HG03175 (cell line): ENCODE measurements around the gene NACAD.
"Not testable (repeated sequence)": the region's sequence is repeated elsewhere in the genome, so short reads cannot be mapped to it uniquely, and the experiment has no call there.

Experiments
- ATAC-seq: cut with Tn5 transposase; IDR thresholded peaks from one replicate; pipeline ENCODE4 v1.9.1; 2021; ENCODE audit warnings: mild to moderate bottlenecking, moderate library complexity; ENCODE audit not compliant: unreplicated experiment

Gene NACAD

DNA sequence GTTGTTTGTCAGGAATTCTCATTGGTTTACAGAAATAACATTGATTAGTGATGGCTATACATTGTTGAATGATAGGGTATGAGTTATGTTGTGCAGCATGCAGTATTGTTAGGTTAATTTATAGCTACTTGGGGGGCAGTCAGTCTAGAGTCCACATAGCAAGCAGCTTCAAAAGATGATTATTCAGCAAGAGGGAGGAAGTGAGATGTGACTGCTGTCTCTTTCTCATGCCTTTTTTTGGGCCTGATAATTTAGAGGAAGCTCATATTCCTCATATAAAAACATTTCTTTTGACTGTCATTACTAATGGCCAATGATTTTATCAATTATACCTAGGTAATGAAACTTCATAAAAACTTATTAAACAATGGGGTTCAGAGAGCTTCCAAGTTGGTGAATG lies 26.2 kb upstream of the NACAD start:
- ATAC-seq: no peak

DNA sequence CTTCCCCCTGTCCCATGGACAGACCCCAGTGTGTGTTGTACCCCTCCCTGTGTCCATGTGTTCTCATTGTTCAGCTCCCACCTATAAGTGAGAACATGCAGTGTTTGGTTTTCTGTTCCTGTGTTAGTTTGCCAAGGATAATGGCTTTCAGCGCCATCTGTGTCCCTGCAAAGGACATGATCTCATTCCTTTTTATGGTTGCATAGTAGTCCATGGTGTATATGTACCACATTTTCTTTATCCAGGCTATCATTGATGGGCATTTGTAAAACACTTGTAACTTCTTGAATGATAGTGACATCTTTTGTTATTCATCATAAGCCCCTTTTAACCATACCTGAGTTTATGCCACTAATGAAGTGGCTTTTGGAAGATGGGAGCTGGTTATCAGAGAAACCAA lies 25.5 kb upstream of the NACAD start:
- not testable (repeated sequence) for ATAC-seq

GRCh38 chr7:45112648-45113047 lies 23.9 kb upstream of the NACAD start:
- ATAC-seq: no peak

DNA sequence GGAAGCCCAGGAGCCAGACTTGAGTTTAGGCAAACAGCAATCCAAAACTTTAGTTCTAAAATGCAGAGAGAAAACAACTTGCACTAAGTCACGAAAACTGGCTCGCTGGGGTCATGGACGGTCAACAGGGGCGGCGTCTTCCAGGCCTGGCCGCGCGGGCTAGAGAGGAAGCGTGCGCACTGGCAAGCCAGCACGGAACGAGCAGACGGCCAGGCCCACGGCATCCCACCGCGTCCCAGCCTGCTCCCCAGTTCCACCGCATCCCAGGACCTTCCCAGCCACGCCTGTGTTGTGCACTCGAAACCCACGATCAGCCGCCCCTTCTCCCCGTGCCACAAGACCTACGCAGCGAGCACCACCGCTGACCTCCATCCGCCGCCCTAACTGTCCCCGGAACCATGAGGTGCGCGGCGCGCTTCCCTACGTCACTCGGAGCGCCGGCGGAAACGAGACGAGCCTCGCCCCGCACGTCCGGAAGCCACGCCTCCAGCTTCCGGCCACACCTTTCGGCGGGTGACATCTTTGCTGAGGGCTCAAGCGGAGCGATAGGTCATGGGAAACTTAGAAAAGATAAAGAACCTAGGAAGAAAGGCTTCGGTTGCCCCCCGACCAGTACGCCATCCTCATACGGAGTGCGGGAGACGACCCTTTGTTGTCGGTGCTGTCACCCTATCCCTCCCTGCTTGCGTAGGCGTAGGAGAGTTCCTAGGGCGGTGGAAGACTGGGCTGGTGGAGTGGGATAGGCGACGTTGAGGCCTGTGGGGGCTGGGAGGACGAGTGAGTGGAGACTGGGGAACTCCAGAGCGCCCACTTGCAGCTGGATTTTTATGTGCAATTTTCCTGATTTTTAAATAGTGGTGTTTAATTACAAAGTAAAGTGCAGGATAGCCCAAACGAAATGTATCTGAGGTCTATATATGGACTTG lies 22.8 kb upstream of the NACAD start, which contains the start of gene TBRG4:
Gene TBRG4, minus strand, starts transcription at position 400 of the 926 bp plus-strand sequence. CDS start 2,460 bp downstream, outside the sequence.
- ATAC-seq: peak; percentile 97

DNA sequence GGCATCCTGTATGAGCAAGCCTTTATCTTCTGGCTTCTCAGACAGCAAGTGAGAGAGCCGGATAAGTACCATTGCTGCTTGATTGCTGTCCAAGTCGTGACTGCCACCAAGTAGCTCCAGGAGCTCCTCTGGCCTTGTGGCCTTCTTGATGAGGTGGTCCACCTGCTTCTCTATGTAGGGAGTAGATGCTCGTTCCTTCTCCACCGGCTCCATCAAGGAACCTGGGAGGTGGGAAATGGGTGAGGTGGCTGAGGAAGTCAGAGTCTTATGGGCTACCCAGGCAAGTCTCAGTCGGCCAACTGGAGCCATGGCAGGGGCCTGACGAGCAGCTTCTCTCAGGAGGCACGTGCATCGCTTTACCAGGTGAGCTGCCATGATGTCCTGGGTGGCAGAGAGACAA lies 20.1 kb upstream of the NACAD start:
- no peak for ATAC-seq

DNA sequence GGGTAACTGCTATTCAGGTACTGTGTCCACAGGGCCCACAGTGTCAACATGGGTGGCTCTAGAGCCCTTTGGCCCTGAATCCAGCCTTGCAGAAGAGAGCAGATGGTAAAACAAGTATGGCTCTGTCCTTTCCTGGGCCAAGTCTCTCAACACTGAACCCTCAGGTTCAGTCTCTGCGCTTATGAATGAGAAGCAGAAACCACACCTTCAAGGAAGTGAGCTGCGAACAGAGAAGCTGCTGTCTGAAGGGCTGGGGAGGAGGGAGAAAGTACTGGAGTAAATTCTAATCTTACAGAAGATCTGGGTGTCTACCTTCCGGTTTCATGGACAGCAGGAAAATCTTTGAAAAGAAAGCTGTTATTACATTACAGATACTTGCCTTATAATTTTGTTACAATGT lies 18.6 kb upstream of the NACAD start:
- ATAC-seq: no peak

DNA sequence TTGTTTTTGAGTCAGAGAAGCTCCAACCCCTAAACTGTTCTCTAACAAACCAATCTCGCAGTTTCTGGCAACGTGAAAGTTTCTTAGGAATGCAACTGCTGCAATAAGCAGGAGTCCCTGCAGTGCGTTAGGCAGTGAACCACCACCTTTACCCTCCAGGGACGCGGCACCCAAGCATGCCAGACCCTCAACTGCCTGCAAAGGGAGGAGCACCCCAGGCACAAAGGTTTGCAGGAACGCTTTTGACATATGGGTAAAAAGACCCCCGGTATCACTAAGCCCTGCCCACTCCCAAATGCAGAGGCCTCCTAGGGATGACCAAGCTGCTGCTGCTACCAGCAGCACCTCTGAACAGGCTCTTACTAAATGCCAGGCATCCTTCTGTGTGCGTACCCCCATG lies 18.1 kb upstream of the NACAD start:
- no peak for ATAC-seq

DNA sequence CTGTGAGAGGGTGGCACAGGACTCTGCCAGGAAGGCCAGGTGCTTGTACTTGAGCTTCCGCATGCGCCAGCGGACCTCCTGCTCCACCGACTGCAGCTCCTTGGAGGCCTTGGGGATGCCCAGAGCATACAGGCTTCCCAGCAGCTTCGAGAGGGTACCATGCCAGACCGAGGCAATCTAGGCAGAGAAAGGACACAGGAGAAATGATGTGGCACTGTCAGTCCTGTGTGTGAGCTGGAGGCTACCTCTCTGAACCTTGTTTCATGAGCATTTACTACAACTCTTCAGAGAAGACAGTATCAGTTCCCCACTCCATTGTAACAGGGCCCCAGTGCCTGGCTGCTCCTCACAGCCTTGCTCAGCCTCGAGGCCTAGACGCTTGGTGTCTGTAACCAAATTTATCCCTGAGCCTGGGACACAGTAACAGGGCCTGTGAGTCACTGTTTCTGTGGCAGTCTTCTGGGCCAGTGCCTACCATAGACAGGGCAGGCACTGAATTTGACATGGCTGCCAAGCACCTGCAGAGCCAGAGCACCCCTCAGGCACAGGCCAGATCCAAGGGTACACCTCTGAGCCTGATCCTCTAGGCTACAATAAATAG lies 16.9 kb upstream of the NACAD start:
- no peak for ATAC-seq

DNA sequence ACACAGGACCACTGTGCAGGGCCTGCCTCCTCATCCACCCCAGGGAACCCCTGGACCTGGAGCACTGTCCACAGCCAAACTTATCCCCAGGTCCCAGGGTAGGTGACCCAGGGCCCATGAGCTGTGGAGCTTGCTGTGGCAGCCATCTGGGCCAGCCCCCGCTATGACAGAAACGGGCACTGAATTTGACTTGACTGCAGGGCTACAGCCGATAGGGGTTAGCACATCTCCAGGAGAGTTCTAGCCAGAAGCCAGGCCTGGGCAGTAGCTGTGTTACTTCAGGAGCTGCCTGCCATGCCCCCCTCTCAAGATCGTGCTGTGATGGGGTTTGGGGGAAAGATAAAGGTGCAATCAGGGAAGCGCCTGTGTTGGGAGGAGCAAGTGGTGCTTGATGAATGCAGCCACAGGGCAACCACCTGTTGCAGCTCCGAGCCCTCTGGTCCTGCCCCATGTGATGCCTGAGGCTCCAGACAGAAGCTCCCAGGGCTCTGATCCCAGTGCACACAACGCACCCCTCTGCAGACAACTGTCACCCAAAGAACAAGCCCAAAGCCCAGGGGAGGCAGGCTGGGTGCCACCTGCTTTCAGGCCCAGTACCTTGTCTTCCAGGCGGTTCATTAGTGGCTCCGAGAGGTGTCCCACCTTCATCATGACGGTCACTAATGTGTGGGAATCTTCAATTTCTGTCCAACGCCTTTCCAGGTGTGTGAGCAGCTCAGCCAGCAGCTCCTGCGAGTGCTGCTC lies 16.2 kb upstream of the NACAD start:
- ATAC-seq: no peak

DNA sequence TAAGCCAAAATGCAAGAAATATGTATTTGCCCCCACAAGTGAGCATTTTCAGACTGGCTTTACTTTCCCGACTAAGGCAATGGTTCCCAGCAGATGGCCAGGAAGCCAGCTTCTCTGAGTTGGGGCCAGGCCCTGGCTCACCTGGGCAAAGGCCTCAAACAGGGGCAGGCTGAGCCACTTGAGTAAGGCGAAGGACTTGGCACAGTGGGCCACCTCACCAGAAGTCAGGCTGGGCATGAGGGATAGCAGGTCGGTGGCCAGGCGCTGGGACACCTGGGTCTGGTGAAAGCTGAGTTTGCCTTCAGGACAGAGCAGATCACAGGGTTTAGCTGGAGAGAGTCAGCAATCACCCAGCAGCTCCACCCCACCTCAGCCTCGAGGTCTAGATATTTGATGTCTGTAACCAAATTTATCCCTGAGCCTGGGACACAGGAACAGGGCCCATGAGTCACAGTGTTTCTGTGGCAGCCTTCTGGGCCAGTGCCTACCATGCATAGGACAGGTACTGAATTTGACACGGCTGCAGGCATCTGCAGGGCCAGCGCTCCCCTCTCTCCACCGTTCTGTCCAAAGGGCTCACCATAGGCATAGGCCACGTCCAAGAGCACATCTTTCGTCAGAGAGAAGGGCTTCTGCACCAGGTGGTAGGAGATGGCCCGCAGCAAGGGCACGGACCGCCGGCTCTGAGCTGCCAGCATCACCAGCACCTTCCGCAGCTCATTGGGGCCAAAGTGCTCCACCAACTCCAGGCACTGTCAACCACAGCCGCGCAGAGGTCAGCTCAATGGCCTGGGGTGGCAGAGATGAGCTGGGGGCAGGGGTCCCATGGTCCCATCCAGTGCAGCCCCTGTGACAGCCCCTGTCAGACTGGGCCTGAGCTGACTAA lies 15.4 kb upstream of the NACAD start:
- ATAC-seq: no peak

- ATAC-seq: no peak
These were observed 14.3 kb upstream of the NACAD start for GRCh38 chr7:45102785-45103712.

GRCh38 chr7:45101748-45102147 lies 13.0 kb upstream of the NACAD start:
- no peak for ATAC-seq

DNA sequence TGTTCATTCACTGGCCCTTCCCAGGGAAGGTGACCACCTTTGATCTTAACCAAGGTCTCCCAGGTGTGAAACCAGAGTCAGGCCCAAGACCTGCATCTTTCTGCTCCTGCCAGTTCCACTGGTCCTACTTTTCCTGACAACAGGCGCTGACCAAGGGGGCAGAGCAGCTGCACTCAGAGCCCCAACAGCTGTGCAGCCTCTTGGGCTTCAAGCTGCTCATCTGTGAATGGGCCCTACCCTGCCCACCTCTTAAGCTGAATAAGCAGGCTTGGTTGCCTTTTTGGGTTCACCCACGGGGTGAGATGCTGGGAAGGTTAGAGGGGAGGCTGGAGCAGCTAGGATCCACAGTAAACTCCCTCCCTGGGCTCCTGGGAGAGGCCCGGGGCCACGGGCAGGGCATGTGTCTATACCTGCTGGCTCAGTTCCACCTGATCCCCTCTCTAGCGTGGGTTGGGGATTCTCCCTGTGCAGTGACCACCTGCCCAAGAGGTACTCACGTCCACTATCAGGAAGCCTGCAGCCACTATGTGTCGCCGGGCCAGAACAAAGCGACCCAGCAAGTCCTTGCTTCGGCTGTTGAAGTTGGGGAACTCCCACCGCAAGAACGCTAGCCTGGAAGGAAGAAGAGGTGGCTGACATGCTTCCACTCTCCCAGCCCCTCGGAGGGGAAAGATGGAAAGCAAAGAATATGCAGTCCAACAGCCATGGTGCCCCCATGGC lies 12.2 kb upstream of the NACAD start:
- no peak for ATAC-seq

DNA sequence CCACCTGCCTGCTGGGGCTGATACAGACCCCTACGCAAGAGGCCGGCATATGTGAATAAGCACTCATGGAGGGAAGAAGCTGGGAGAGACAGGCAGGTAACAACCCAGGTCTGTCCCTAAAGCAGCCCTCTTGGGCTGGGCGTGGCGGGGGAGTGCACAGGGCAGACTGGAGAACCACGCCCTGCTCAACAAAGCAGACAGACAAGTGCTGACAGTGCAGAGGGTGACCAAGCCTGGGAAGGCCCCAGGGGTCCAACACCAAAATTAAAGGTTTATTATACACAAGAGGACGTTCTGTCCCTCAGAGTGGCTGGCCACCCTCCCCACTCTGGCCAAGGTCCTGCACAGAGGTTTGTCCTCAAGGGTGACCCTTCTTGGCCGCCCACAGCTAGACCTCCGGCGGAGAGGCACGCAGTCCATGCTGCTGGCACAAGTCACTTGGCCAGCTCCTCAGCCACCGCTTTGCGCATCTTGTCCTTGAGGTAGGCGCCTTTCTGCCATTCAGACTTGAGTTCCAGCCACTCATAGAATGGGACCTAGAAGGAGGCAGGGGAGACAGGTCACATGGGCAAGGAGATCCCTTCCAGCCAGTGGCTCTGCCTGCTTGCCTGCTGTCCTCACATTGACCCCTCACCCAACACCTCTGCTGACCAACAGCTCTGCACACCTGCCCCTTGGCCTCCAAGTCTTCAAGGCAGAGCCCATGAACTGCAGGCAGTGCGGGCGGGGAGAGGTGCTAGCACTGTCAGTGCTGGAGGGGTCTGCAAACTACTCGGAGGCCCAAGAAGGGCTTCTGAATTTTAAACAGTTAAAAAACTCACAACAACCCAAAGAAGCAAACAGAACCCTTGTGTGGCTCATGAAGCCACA lies 11.4 kb upstream of the NACAD start:
- ATAC-seq: no peak

DNA sequence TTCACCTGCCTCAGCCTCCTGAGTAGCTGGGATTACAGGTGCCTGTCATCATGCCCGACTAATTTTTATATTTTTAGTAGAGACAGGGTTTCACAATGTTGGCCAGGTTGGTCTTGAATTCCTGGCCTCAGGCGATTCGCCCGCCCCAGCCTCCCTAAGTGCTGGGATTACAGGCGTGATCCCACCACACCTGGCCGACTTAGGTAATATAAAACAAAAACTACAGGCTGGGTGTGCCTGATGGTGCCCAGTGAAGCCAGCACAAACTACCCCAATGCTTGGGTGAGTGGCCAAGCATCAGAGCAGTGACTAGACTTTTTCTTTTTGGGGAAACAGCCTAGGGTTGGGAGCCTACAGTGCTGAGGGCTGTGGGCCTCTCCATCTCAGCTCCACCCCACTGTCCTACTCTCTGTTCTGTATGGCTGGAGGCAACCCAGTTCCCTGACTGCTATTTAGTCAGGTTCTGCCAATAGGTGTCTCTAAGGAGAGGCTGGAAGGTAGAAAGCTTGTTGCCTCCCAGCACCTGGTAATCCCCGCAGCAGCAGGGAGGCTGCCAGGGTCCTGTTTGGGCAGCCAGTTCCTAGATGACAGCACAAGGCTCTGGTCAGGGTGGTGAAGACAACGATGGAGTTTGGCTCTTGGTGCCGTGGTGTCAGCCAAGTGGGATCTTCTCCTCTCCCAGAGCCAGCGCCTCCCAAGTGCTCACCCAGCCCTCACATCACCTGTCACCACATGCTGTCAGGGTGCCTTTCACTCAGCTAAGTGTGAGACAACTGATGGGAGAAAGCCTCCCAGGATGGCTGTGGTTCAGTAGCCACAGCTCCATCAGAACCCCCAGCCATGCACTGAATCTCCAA lies 10.4 kb upstream of the NACAD start:
- no peak for ATAC-seq

DNA sequence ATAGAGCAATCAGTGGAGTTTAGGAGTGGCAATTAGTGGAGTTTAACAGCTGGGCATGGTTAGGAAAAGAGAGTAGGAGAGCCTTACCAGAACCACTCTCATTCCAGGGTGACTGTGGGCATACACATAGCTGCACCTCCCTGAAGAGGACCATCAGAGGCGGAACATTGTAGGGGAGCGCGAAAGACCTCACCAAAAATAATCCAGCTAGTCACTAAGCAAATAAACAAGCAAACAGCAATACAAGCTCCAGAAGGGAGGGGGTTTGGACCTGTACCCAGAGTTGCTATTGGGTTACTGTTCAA lies 4.1 kb upstream of the NACAD start:
- no peak for ATAC-seq
